Choroid plexus epithelial cell (primary cell): ENCODE results near the gene PMVK.

ENCODE experiments used
- DNase-seq: peaks from one replicate; pipeline ENCODE4 v3.0.0-alpha.2; 2010; ENCODE audit warnings: low read depth
- H3K4me3 ChIP-seq: 2 replicates; pipeline ENCODE4 v1.5.1; 2011; ENCODE audit warnings: low read depth, mild to moderate bottlenecking, control low read depth, low read length, moderate library complexity
- CTCF ChIP-seq: conservative IDR thresholded peaks from 2 replicates; pipeline ENCODE4 v1.5.1; 2011; ENCODE audit warnings: low read depth, mild to moderate bottlenecking, control low read depth, inconsistent platforms, low read length, moderate library complexity

PMVK gene

GRCh38 chr1:154970631-154971340, 34.3 kb upstream of the PMVK start, which contains the start of gene SHC1:
Gene SHC1 (minus strand): TSS chr1:154970747. CDS start chr1:154970526, 221 bp downstream.
- peak; percentile 94 for DNase-seq
- H3K4me3 ChIP-seq: peak within 1 kb of the TSS; percentile 71
- TF ChIP-seq CTCF: no peak

DNA sequence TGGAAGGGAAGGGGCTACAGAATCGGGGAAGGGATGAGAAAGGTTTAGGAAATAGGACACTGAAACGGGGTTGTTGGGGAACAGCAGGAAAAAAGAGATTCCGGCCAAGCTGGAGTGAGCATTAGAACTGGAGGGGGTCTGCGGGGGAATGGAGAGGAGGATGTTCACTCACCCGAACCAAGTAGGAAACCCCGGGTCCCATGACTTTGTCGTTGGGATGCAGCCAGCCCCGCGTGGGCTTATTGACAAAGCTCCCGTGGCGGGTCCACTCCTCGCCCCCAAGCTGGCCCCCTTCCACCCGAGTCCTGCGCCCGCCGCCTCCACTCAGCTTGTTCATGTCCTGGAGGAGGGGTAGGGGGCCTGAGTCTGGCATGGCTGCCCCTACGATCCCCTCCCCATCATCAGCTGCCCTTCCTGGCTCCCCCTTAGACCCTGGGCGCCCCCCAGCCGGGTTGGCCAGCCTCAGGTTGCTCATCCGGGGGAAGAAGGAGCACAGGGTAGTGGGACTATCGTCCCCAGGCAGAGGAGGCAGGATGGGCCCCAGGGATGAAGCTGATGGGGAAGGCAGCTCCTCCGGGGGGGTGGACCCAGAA, 33.4 kb upstream of the PMVK start:
- peak overlapping the region; percentile 71 for H3K4me3 ChIP-seq
- TF ChIP-seq CTCF: no peak
- peak; percentile 29 for DNase-seq

DNA sequence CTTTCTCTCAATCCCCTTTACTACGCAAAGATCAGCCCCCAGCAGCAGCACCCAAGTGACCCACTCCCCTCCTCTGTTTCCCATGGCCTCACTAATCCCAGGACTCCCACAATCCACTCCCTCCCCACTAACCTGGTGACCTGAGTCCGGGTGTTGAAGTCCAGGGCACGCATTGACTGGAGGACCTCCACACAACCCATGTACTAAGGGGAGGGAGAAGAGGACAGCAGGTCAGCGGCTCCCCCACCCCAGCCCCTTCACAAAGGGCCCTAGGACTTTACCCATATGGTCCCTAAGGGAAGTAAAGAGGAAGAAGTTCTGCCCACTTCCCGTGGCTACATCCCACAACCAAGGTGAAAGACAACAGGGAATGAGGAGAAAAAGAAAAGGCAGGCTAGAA, 32.7 kb upstream of the PMVK start:
- DNase-seq: no peak
- peak overlapping the region; percentile 71 for H3K4me3 ChIP-seq
- TF ChIP-seq CTCF: no peak

GRCh38 chr1:154968731-154969130, 32.2 kb upstream of the PMVK start:
- no peak for DNase-seq
- peak overlapping the region; percentile 71 for H3K4me3 ChIP-seq
- no peak for TF ChIP-seq CTCF

- peak overlapping the region; percentile 3 for H3K4me3 ChIP-seq
- DNase-seq: no peak
- no peak for TF ChIP-seq CTCF
Measured at GRCh38 chr1:154967331-154967950, 30.9 kb upstream of the PMVK start.

DNA sequence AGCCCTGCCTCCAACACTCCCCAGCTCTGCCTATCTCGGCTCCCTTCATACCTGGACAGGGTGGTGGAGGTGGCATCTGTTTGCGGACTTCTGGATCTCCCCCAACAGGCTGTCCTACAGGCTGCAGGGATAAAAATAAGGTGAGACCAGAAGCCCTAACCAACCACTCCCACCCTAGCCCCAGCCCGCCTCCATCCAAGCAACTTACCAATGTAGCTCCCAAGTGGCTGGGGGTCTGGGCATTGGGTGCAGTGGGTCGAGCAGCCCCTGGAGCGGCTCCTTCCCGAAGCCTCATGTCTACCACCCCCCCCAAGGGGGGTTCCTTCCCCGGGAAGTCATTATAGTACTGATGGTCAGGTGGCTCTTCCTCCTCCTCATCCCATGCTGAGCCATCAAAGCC, 29.6 kb upstream of the PMVK start:
- H3K4me3 ChIP-seq: no peak overlapping the region
- TF ChIP-seq CTCF: no peak
- DNase-seq: no peak
